ENCODE data around the gene USP6NL. TPM values are rescaled to one million over a fixed set of nuclear protein-coding genes. Genes with fewer than 3 reads are reported as not detected.

The USP6NL gene
- polyA plus RNA-seq (2013, experiment 1 of 2): 19.8 TPM
- polyA plus RNA-seq (2013, experiment 2 of 2): 19.1 TPM

DNA sequence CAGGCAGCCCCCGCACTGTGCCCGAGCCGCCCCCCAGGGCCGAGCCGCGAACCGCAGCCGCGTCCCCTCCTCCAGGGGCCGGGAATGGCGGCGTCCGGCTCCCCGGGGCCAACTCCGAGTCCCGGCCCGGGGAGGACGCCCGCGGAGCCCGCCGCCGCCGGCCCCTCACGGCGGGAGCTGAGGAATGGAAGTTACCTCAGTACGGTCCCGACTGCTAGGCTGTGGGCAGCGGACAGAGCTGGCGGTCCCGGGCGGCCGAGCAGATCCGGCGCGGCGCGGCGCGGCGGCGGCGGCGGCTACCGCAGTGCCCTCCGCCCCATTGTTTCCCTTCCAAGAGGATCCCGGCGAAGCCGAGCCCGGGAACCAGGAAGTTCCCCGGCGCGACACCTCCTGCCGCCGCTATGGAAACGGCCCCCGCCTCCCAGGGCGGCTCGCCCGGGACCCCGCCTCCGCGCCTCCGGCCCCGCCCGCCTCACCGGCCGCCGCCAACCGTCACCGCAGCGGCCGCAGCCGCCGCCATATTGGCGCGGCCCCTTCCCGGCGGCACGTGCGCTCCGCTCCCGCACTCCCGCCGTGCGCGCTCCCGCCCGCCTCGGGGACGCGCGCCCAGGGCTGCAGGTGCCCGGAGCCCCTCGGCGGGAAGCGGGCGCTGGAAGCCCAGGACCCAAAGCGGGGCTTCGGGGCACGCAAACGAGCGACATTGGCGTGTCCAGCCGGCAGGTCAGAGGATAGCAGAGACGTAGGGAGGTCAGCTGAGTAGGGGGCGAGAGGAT lies at the start of gene USP6NL:
USP6NL (minus strand) TSS at position 403 of the 773 bp plus-strand sequence. CDS start 14,016 bp downstream, outside the sequence.
- WGBS (ENCODE audit: extremely low coverage, insufficient coverage, low lambda C conversion rate): no CpG with 5 or more reads among the region's 107 CpGs
- peak within 1 kb of the TSS; percentile 70 for H3K4me2 ChIP-seq (ENCODE audit: low read length)

DNA sequence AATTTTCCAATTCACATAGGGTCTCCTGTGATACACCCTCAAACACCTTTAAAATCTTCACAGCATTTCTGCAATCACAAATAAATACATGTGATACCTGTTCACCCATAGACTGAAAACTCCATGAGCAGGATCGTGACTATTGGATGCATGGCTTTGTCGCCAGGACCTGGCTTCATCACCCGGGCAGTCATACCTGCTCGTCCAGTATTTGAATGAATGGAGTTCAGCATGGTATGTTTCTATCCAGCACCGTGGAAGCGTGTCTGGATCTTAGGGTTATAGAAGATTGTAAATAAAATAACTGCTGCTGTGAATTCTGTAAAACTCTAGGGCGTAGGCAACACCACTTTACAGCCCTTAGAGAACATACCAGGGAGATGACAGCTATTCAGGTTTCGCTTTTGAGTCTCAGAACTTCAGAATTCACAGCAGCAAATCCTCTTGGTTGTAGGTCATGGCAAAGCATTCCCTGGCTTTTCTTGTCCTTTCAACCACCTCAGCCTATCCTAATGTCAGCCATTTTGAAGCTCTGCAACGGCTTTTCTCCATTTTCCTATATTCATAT lies 47.4 kb upstream of the USP6NL start:
- H3K4me2 ChIP-seq (ENCODE audit: low read length): no peak overlapping the region
- H3K27ac ChIP-seq (ENCODE audit: low read depth, low read length): no peak overlapping the region
- no peak overlapping the region for H3K4ac ChIP-seq (ENCODE audit: low read depth, low read length)
- no peak overlapping the region for H2BK5ac ChIP-seq (ENCODE audit: low read length)
- H3K27me3 ChIP-seq (ENCODE audit: insufficient read depth, low read length, poor library complexity): no peaks in the 10 kb centered on the region
- H3K9ac ChIP-seq (ENCODE audit: low read length): no peak overlapping the region
- H2BK15ac ChIP-seq (replicated peaks; ENCODE audit: low read depth): no peak overlapping the region
- H3K4me3 ChIP-seq (ENCODE audit: low read length): no peak overlapping the region
- no peaks in the 10 kb centered on the region for H3K79me1 ChIP-seq (ENCODE audit: low read length)
- no peak for DNase-seq
- WGBS (ENCODE audit: extremely low coverage, insufficient coverage, low lambda C conversion rate): no CpG with 5 or more reads among the region's 9 CpGs
- no peak overlapping the region for H3K56ac ChIP-seq (ENCODE audit: low read length)
- H4K5ac ChIP-seq (ENCODE audit: low read length): no peak overlapping the region
- no peaks in the 10 kb centered on the region for H3K36me3 ChIP-seq (ENCODE audit: control insufficient read depth, insufficient read depth, low read length)
- no peak overlapping the region for H4K8ac ChIP-seq (ENCODE audit: low read depth, low read length)
- H3K79me2 ChIP-seq (ENCODE audit: control insufficient read depth, insufficient read depth, low read length): no peaks in the 10 kb centered on the region
- H3K23ac ChIP-seq (ENCODE audit: low read length): no peak overlapping the region
- no peak overlapping the region for H2BK120ac ChIP-seq (ENCODE audit: low read depth, low read length)
- no peak overlapping the region for H3K18ac ChIP-seq (ENCODE audit: low read length)
- H2AK5ac ChIP-seq (ENCODE audit: low read length): no peak overlapping the region
- no peaks in the 10 kb centered on the region for H3K4me1 ChIP-seq (ENCODE audit: control insufficient read depth, low read depth, low read length)

More for the DNA sequence above, at the start of gene USP6NL:
- Histone ChIP-seq H3K79me1 (ENCODE audit: low read length) (peaks cover 2% of the 10 kb centered on the region), H3K4me3 (ENCODE audit: low read length) (peak within 1 kb of the TSS; percentile 83), H4K8ac (ENCODE audit: low read depth, low read length) (no peak within 1 kb of the TSS), H3K4ac (ENCODE audit: low read depth, low read length) (peak within 1 kb of the TSS; percentile 49), H2AK5ac (ENCODE audit: low read length) (no peak within 1 kb of the TSS), H3K27ac (ENCODE audit: low read depth, low read length) (peak within 1 kb of the TSS; percentile 93), H3K56ac (ENCODE audit: low read length) (peak within 1 kb of the TSS; percentile 91), H3K9ac (ENCODE audit: low read length) (peak within 1 kb of the TSS; percentile 81), H2BK15ac (replicated peaks; ENCODE audit: low read depth) (peak within 1 kb of the TSS; percentile 4), H2BK120ac (ENCODE audit: low read depth, low read length) (peak within 1 kb of the TSS; percentile 8), H3K4me1 (ENCODE audit: control insufficient read depth, low read depth, low read length) (peaks cover 4% of the 10 kb centered on the region), H3K27me3 (ENCODE audit: insufficient read depth, low read length, poor library complexity) (no peaks in the 10 kb centered on the region), H3K18ac (ENCODE audit: low read length) (peak within 1 kb of the TSS; percentile 100), H3K23ac (ENCODE audit: low read length) (peak within 1 kb of the TSS; percentile 16), H3K36me3 (ENCODE audit: control insufficient read depth, insufficient read depth, low read length) (no peaks in the 10 kb centered on the region), H4K5ac (ENCODE audit: low read length) (no peak within 1 kb of the TSS), H2BK5ac (ENCODE audit: low read length) (no peak within 1 kb of the TSS), H3K79me2 (ENCODE audit: control insufficient read depth, insufficient read depth, low read length) (peaks cover 23% of the 10 kb centered on the region)
- DNase-seq: peak; percentile 86

DNA sequence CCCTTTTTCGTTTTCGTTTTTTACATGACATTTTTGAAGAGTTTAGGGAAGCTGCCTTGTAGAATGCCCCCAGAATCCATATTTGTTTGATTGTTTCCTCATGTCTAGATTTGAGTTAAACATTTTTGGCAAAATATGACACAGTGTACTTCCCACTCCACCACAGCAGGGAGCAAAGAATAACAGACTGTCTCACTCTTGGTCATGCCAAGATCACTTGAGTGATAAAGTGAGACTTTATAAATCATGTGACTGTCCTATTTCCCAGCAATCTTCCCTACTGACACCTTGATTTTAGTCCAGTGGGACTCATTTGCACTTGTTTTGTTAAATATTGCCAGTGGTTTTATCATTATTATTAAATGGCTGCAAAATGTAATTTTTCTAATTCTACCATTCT lies 44.4 kb upstream of the USP6NL start:
- Histone ChIP-seq H2BK120ac (ENCODE audit: low read depth, low read length) (no peak overlapping the region), H3K4me3 (ENCODE audit: low read length) (no peak overlapping the region), H3K36me3 (ENCODE audit: control insufficient read depth, insufficient read depth, low read length) (no peaks in the 10 kb centered on the region), H3K79me2 (ENCODE audit: control insufficient read depth, insufficient read depth, low read length) (no peaks in the 10 kb centered on the region), H3K23ac (ENCODE audit: low read length) (no peak overlapping the region), H2AK5ac (ENCODE audit: low read length) (no peak overlapping the region), H3K4me2 (ENCODE audit: low read length) (no peak overlapping the region), H3K27ac (ENCODE audit: low read depth, low read length) (no peak overlapping the region), H3K79me1 (ENCODE audit: low read length) (no peaks in the 10 kb centered on the region), H2BK5ac (ENCODE audit: low read length) (no peak overlapping the region), H3K56ac (ENCODE audit: low read length) (no peak overlapping the region), H3K4ac (ENCODE audit: low read depth, low read length) (no peak overlapping the region), H3K9ac (ENCODE audit: low read length) (no peak overlapping the region), H4K5ac (ENCODE audit: low read length) (no peak overlapping the region), H3K4me1 (ENCODE audit: control insufficient read depth, low read depth, low read length) (no peaks in the 10 kb centered on the region), H3K27me3 (ENCODE audit: insufficient read depth, low read length, poor library complexity) (no peaks in the 10 kb centered on the region), H2BK15ac (replicated peaks; ENCODE audit: low read depth) (no peak overlapping the region), H4K8ac (ENCODE audit: low read depth, low read length) (no peak overlapping the region), H3K18ac (ENCODE audit: low read length) (no peak overlapping the region)
- DNase-seq: no peak
- WGBS (ENCODE audit: extremely low coverage, insufficient coverage, low lambda C conversion rate): no CpG with 5 or more reads among the region's 2 CpGs

DNA sequence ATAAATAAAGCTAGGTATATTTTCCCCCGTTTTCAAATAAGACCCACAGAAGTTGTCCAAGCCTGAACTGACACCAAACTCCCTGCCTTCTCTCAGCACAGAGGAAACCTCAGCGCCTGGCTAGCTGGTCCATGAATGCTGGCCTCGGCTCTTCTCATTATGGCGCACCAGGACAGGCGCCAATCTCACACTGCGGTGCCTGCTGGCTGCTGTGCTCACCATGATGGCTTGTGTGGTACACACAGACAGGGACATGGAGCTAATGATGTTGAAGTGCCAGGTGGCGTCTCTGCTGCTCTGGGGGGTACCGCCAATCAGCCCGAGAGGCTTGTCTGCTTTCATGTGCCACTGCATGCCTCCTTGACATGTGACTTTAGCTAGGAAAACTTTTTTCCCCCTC lies 43.2 kb upstream of the USP6NL start:
- H3K79me2 ChIP-seq (ENCODE audit: control insufficient read depth, insufficient read depth, low read length): no peaks in the 10 kb centered on the region
- no peak overlapping the region for H2BK5ac ChIP-seq (ENCODE audit: low read length)
- no peaks in the 10 kb centered on the region for H3K79me1 ChIP-seq (ENCODE audit: low read length)
- H3K23ac ChIP-seq (ENCODE audit: low read length): no peak overlapping the region
- WGBS (ENCODE audit: extremely low coverage, insufficient coverage, low lambda C conversion rate): no CpG with 5 or more reads among the region's 9 CpGs
- H3K4me3 ChIP-seq (ENCODE audit: low read length): no peak overlapping the region
- H3K18ac ChIP-seq (ENCODE audit: low read length): no peak overlapping the region
- no peak overlapping the region for H3K4me2 ChIP-seq (ENCODE audit: low read length)
- H3K27me3 ChIP-seq (ENCODE audit: insufficient read depth, low read length, poor library complexity): no peaks in the 10 kb centered on the region
- no peak overlapping the region for H3K27ac ChIP-seq (ENCODE audit: low read depth, low read length)
- H2AK5ac ChIP-seq (ENCODE audit: low read length): no peak overlapping the region
- no peak overlapping the region for H4K5ac ChIP-seq (ENCODE audit: low read length)
- H3K36me3 ChIP-seq (ENCODE audit: control insufficient read depth, insufficient read depth, low read length): no peaks in the 10 kb centered on the region
- no peak overlapping the region for H2BK15ac ChIP-seq (replicated peaks; ENCODE audit: low read depth)
- DNase-seq: no peak
- H3K56ac ChIP-seq (ENCODE audit: low read length): no peak overlapping the region
- H3K4ac ChIP-seq (ENCODE audit: low read depth, low read length): no peak overlapping the region
- no peak overlapping the region for H4K8ac ChIP-seq (ENCODE audit: low read depth, low read length)
- H3K4me1 ChIP-seq (ENCODE audit: control insufficient read depth, low read depth, low read length): no peaks in the 10 kb centered on the region
- H2BK120ac ChIP-seq (ENCODE audit: low read depth, low read length): no peak overlapping the region
- H3K9ac ChIP-seq (ENCODE audit: low read length): no peak overlapping the region

DNA sequence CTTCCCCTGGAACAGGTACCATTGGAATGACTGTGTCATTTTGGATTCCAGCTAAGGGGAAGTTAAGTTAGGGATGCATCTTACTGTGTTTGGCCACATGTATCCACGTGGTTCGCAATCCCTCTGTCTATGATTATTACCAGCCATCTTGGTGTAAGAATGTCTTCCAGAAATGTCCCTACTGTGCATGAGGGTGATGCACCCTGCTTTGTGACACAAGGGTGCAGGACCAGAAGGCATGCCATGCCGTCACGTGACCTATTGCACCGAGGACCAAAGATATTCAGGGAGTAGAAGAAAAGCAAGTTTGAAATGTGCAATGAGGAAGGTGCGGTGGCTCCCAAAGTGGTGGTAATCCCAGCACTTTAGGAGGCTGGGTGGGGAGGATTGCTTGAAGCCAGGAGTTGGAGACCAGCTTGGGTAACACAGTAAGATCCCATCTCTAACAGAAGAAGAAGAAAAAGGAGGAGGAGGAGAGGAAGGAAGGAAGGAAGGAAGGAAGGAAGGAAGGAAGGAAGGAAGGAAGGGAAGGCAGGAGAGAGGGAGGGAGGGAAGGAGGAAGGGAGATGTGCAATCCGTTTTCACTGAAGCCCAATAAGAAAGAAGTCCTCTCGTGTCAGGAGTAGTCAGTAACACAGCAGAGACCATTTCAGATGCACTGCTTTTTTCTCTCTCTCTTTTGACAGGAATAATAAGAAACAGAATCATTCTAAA lies 42.5 kb upstream of the USP6NL start:
- H2AK5ac ChIP-seq (ENCODE audit: low read length): no peak overlapping the region
- DNase-seq: no peak
- H3K4me2 ChIP-seq (ENCODE audit: low read length): no peak overlapping the region
- WGBS (ENCODE audit: extremely low coverage, insufficient coverage, low lambda C conversion rate): no CpG with 5 or more reads among the region's 8 CpGs
- no peak overlapping the region for H2BK15ac ChIP-seq (replicated peaks; ENCODE audit: low read depth)
- no peaks in the 10 kb centered on the region for H3K79me1 ChIP-seq (ENCODE audit: low read length)
- H3K23ac ChIP-seq (ENCODE audit: low read length): no peak overlapping the region
- no peaks in the 10 kb centered on the region for H3K27me3 ChIP-seq (ENCODE audit: insufficient read depth, low read length, poor library complexity)
- H3K56ac ChIP-seq (ENCODE audit: low read length): no peak overlapping the region
- H2BK5ac ChIP-seq (ENCODE audit: low read length): no peak overlapping the region
- H3K4me3 ChIP-seq (ENCODE audit: low read length): no peak overlapping the region
- no peaks in the 10 kb centered on the region for H3K79me2 ChIP-seq (ENCODE audit: control insufficient read depth, insufficient read depth, low read length)
- H4K8ac ChIP-seq (ENCODE audit: low read depth, low read length): no peak overlapping the region
- H3K18ac ChIP-seq (ENCODE audit: low read length): no peak overlapping the region
- no peak overlapping the region for H4K5ac ChIP-seq (ENCODE audit: low read length)
- H3K9ac ChIP-seq (ENCODE audit: low read length): no peak overlapping the region
- no peak overlapping the region for H3K27ac ChIP-seq (ENCODE audit: low read depth, low read length)
- H3K4me1 ChIP-seq (ENCODE audit: control insufficient read depth, low read depth, low read length): no peaks in the 10 kb centered on the region
- H3K4ac ChIP-seq (ENCODE audit: low read depth, low read length): no peak overlapping the region
- H2BK120ac ChIP-seq (ENCODE audit: low read depth, low read length): no peak overlapping the region
- no peaks in the 10 kb centered on the region for H3K36me3 ChIP-seq (ENCODE audit: control insufficient read depth, insufficient read depth, low read length)
